Hepatocyte (in vitro differentiated cells): Measurements from ENCODE around the gene GALNT4. TPM values are rescaled to one million over a fixed set of nuclear protein-coding genes. Genes with fewer than 3 reads are reported as not detected.

ENCODE experiments used
- DNase-seq: peaks from one replicate; pipeline ENCODE4 v3.0.0-alpha.2; 2016; ENCODE audit warnings: low spot score
- H2AFZ ChIP-seq: fragments of 200-600 bp; sonication (generic); 2 replicates; pipeline ENCODE4 v1.6.0; 2016; ENCODE audit warnings: antibody characterized with exemption, mild to moderate bottlenecking
- H3K27ac ChIP-seq: fragments of 200-600 bp; sonication (generic); 2 replicates; pipeline ENCODE4 v1.5.1; 2016; ENCODE audit warnings: mild to moderate bottlenecking
- H3K27me3 ChIP-seq: fragments of 200-600 bp; sonication (generic); 2 replicates; pipeline ENCODE4 v1.6.1; 2016
- H3K36me3 ChIP-seq: fragments of 200-600 bp; sonication (generic); replicated peaks from 2 replicates; pipeline ENCODE4 v1.5.1; 2016; ENCODE audit warnings: low read depth; ENCODE audit not compliant: insufficient read depth
- H3K4me1 ChIP-seq: fragments of 200-600 bp; sonication (generic); 2 replicates; pipeline ENCODE4 v1.5.1; 2016; ENCODE audit warnings: mild to moderate bottlenecking, moderate library complexity; ENCODE audit not compliant: insufficient read depth
- H3K4me2 ChIP-seq: fragments of 200-600 bp; sonication (generic); 2 replicates; pipeline ENCODE4 v1.6.0; 2016
- H3K4me3 ChIP-seq: fragments of 200-600 bp; sonication (generic); 2 replicates; pipeline ENCODE4 v1.5.1; 2016; ENCODE audit warnings: mild to moderate bottlenecking
- H3K79me2 ChIP-seq: fragments of 200-600 bp; sonication (generic); 2 replicates; pipeline ENCODE4 v1.6.0; 2017; ENCODE audit warnings: mild to moderate bottlenecking
- H3K9me2 ChIP-seq: fragments of 200-600 bp; sonication (generic); replicated peaks from 2 replicates; pipeline ENCODE4 v1.6.0; 2017; ENCODE audit warnings: mild to moderate bottlenecking; ENCODE audit not compliant: insufficient read depth
- H3K9me3 ChIP-seq: fragments of 200-600 bp; sonication (generic); 2 replicates; pipeline ENCODE4 v1.5.1; 2016; ENCODE audit warnings: low read depth, mild to moderate bottlenecking
- H4K20me1 ChIP-seq: fragments of 200-600 bp; sonication (generic); 2 replicates; pipeline ENCODE4 v1.6.0; 2016; ENCODE audit warnings: mild to moderate bottlenecking; ENCODE audit not compliant: insufficient read depth, poor library complexity, severe bottlenecking
- EZH2 ChIP-seq: fragments of 200-600 bp; sonication (generic); IDR thresholded peaks from 2 replicates; pipeline ENCODE4 v1.6.1; 2016; ENCODE audit warnings: antibody characterized with exemption, mild to moderate bottlenecking, borderline replicate concordance
- EZH2phosphoT487 ChIP-seq: fragments of 200-600 bp; sonication (generic); IDR thresholded peaks from one replicate; pipeline ENCODE4 v1.6.1; 2018; ENCODE audit warnings: antibody characterized with exemption, mild to moderate bottlenecking, low read depth, moderate library complexity; ENCODE audit not compliant: unreplicated experiment, severe bottlenecking
- WGBS: methylation state at CpG from one replicate; pipeline ENCODE4 v1.1.6; 2016; ENCODE audit warnings: low lambda C conversion rate; ENCODE audit errors: missing lambda C conversion rate; 5-methylcytosine and 5-hydroxymethylcytosine counted together
- polyA plus RNA-seq: library from polyadenylated mRNA; unstranded; fragments of >200 nt; fragmentation: Nextera tagmentation; extraction: Ambion mirVana; gene quantifications from 2 replicates; pipeline ENCODE4 v1.2.1, GENCODE V29; 2016
- small RNA-seq: library from RNA; depleted of rRNA; stranded (forward); fragments of <200 nt; gene quantifications from one replicate; pipeline ENCODE3, GENCODE V24; 2014
- total RNA-seq: library from RNA; depleted of rRNA; stranded (reverse); fragments of >200 nt; gene quantifications from 2 replicates; pipeline ENCODE4 v1.2.3, GENCODE V29; 2014
- TF ChIP-seq, protein P1 (sequence below): fragments of 200-600 bp; sonication (generic); IDR thresholded peaks from 2 replicates; pipeline ENCODE4 v1.5.1; 2016; ENCODE audit warnings: antibody characterized with exemption, mild to moderate bottlenecking; ENCODE audit not compliant: poor library complexity

Gene GALNT4
- total and polyA plus RNA-seq, 2 experiments from 2014 or later, result 4.6 to 19.2 TPM

DNA sequence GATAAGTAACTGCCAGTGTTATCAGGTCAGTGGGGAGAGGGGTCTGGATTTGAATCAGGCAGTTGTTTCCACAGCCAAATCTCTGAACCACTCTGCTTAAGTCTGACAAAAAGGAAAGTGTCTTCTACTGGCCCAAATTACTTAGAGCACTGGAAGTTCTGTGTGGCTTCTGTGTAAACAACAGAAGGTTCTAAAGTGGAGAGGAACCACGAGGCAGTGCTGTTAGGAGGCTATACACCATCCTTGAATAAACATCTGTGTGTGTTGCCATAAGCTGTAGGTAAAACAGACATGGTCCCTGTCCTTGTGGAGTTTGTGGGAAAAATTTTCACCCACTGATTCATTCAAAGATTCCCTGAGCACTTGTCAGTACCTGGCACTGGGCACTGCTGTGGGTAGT, 50.0 kb downstream of the GALNT4 start:
- no peaks in the 10 kb centered on the region for H3K9me3 ChIP-seq
- TF ChIP-seq EZH2 (no peak), EZH2phosphoT487 (no peak)
- TF ChIP-seq, protein P1, sequence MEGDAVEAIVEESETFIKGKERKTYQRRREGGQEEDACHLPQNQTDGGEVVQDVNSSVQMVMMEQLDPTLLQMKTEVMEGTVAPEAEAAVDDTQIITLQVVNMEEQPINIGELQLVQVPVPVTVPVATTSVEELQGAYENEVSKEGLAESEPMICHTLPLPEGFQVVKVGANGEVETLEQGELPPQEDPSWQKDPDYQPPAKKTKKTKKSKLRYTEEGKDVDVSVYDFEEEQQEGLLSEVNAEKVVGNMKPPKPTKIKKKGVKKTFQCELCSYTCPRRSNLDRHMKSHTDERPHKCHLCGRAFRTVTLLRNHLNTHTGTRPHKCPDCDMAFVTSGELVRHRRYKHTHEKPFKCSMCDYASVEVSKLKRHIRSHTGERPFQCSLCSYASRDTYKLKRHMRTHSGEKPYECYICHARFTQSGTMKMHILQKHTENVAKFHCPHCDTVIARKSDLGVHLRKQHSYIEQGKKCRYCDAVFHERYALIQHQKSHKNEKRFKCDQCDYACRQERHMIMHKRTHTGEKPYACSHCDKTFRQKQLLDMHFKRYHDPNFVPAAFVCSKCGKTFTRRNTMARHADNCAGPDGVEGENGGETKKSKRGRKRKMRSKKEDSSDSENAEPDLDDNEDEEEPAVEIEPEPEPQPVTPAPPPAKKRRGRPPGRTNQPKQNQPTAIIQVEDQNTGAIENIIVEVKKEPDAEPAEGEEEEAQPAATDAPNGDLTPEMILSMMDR, result no peak
- no peaks in the 10 kb centered on the region for H3K4me1 ChIP-seq
- 61% methylated on average over 1 of the region's 1 CpG for WGBS
- no peaks in the 10 kb centered on the region for H3K36me3 ChIP-seq
- H3K79me2 ChIP-seq, result no peaks in the 10 kb centered on the region
- no peak overlapping the region for H3K4me2 ChIP-seq
- DNase-seq, result no peak
- no peaks in the 10 kb centered on the region for H3K9me2 ChIP-seq
- H3K27ac ChIP-seq, result no peak overlapping the region
- no peaks in the 10 kb centered on the region for H3K27me3 ChIP-seq
- no peak overlapping the region for H2AFZ ChIP-seq
- H4K20me1 ChIP-seq, result no peaks in the 10 kb centered on the region
- H3K4me3 ChIP-seq, result no peak overlapping the region

Small RNA genes within 50 kb of the gene (small RNA-seq; reads per million reads assigned to genes)
- gene AC025034.2, result not detected
- gene POC1B-GALNT4, result not detected

Other genes with a start within 250 kb of the GALNT4 start
- gene DUSP6, start 172.3 kb downstream of the GALNT4 start, total RNA-seq, result 52.5 and 55.4 TPM in 2 replicates
- gene DUSP6, start 172.3 kb downstream of the GALNT4 start, polyA plus RNA-seq, result 41.5 and 51.8 TPM in 2 replicates
- 18.9 and 20.0 TPM in 2 replicates for gene POC1B, start 1.3 kb upstream of the GALNT4 start, total RNA-seq
- 10.3 and 11.6 TPM in 2 replicates for gene POC1B, start 1.3 kb upstream of the GALNT4 start, polyA plus RNA-seq
- 67.2 and 71.4 TPM in 2 replicates for gene ATP2B1, start 184.0 kb upstream of the GALNT4 start, total RNA-seq
- 52.2 and 67.1 TPM in 2 replicates for gene ATP2B1, start 184.0 kb upstream of the GALNT4 start, polyA plus RNA-seq